ENCODE measurements around the gene UBALD1. TPM values are rescaled to one million over a fixed set of nuclear protein-coding genes. Genes with fewer than 3 reads are reported as not detected.

The UBALD1 gene
- total RNA-seq, 4 donors from 2014 or later = 5.9 to 17.0 (median 9.6) TPM

GRCh38 chr16:4646773-4647643, 32.3 kb upstream of the UBALD1 start:
- Histone ChIP-seq H3K4me3 (no peak overlapping the region), H3K27ac (no peak overlapping the region), H3K36me3 (peaks cover 0 to 67% (median 10%) of the 10 kb centered on the region in 3 donors), H3K4me1 (peaks cover 0 to 9% (median 0%) of the 10 kb centered on the region in 3 donors), H3K9me3 (no peaks in the 10 kb centered on the region), H3K27me3 (no peaks in the 10 kb centered on the region)
- intact Hi-C loops (cut with DNase I) = no loop called here
- WGBS, 2 donors = 88 to 92% methylated on average over 6 to 10 of the region's 22 CpGs
- no peak for TF ChIP-seq POLR2A (IDR thresholded peaks at IDR 0.05)
- TF ChIP-seq CTCF (IDR thresholded peaks at IDR 0.05) = no peak
- no peak for DNase-seq

- 66 to 85% methylated on average over 12 to 14 of the region's 14 CpGs for WGBS, 2 donors
- H3K4me1 ChIP-seq = peaks cover 0 to 21% (median 5%) of the 10 kb centered on the region in 3 donors
- intact Hi-C loops (cut with DNase I) = no loop called here
- no peak overlapping the region for H3K27ac ChIP-seq
- no peak overlapping the region for H3K4me3 ChIP-seq
- peaks cover 0 to 55% (median 0%) of the 10 kb centered on the region in 3 donors for H3K36me3 ChIP-seq
- DNase-seq = no peak
- no peaks in the 10 kb centered on the region for H3K27me3 ChIP-seq
- H3K9me3 ChIP-seq = no peaks in the 10 kb centered on the region
- no peak for TF ChIP-seq CTCF (IDR thresholded peaks at IDR 0.05)
- no peak for TF ChIP-seq POLR2A (IDR thresholded peaks at IDR 0.05)
Measured at GRCh38 chr16:4641895-4642294, 27.2 kb upstream of the UBALD1 start.

GRCh38 chr16:4641306-4641687, 26.6 kb upstream of the UBALD1 start:
- TF ChIP-seq CTCF (IDR thresholded peaks at IDR 0.05) = no peak
- TF ChIP-seq POLR2A (IDR thresholded peaks at IDR 0.05) = no peak
- Histone ChIP-seq H3K27ac (no peak overlapping the region), H3K9me3 (no peaks in the 10 kb centered on the region), H3K4me3 (no peak overlapping the region), H3K4me1 (peaks cover 0 to 21% (median 5%) of the 10 kb centered on the region in 3 donors), H3K36me3 (peaks cover 0 to 52% (median 0%) of the 10 kb centered on the region in 3 donors), H3K27me3 (no peaks in the 10 kb centered on the region)
- intact Hi-C loops (cut with DNase I) = no loop called here
- no peak for DNase-seq
- 71 to 85% methylated on average over 4 to 5 of the region's 5 CpGs for WGBS, 2 donors

GRCh38 chr16:4640572-4641305, 26.1 kb upstream of the UBALD1 start:
- DNase-seq = no peak

More at GRCh38 chr16:4640572-4641305, 26.1 kb upstream of the UBALD1 start:
- Histone ChIP-seq H3K4me1 (peaks cover 0 to 21% (median 5%) of the 10 kb centered on the region in 3 donors), H3K9me3 (no peaks in the 10 kb centered on the region), H3K36me3 (peaks cover 0 to 54% (median 0%) of the 10 kb centered on the region in 3 donors), H3K27me3 (no peaks in the 10 kb centered on the region), H3K4me3 (no peak overlapping the region), H3K27ac (no peak overlapping the region)
- 60 to 72% methylated on average over 10 to 11 of the region's 19 CpGs for WGBS, 2 donors
- TF ChIP-seq CTCF (IDR thresholded peaks at IDR 0.05) (no peak), POLR2A (IDR thresholded peaks at IDR 0.05) (no peak)
- intact Hi-C loops (cut with DNase I) = no loop called here

All from esophagus squamous epithelium (tissue), 5 donors.